Hematopoietic multipotent progenitor cell (in vitro differentiated cells): ENCODE data around the gene PTPN14. TPM values are rescaled to one million over a fixed set of nuclear protein-coding genes. Genes with fewer than 3 reads are reported as not detected.

Experiments
- DNase-seq, 3 donors: peaks; one replicate each; pipeline ENCODE4 v3.0.0-alpha.2; 2011 to 2015; ENCODE audit warnings: low read depth in 2 of 3, low spot score in 2 of 3
- total RNA-seq: library from RNA; depleted of rRNA; stranded (reverse); fragments of >200 nt; gene quantifications from one replicate; pipeline ENCODE4 v1.2.3, GENCODE V29; 2012

Gene PTPN14
- total RNA-seq, 1 donor: 4.6 TPM

- no peak for DNase-seq
Measured at GRCh38 chr1:214321705-214322453, 229.5 kb downstream of the PTPN14 start.

GRCh38 chr1:214319938-214320337, 231.5 kb downstream of the PTPN14 start:
- no peak for DNase-seq

- no peak for DNase-seq
Measured at GRCh38 chr1:214318956-214319736, 232.3 kb downstream of the PTPN14 start.

GRCh38 chr1:214318356-214318755, 233.0 kb downstream of the PTPN14 start:
- DNase-seq: no peak

GRCh38 chr1:214317734-214318133, 233.7 kb downstream of the PTPN14 start:
- DNase-seq: no peak

GRCh38 chr1:214317300-214317699, 234.1 kb downstream of the PTPN14 start:
- DNase-seq: no peak

- DNase-seq: no peak
Measured at GRCh38 chr1:214316593-214316992, 234.8 kb downstream of the PTPN14 start.

- DNase-seq: no peak
Measured at GRCh38 chr1:214314178-214314843, 237.1 kb downstream of the PTPN14 start.

- DNase-seq: no peak
Measured at GRCh38 chr1:214312530-214313051, 238.8 kb downstream of the PTPN14 start.

GRCh38 chr1:214310777-214311690, 240.4 kb downstream of the PTPN14 start:
- peak in 1 of 3 donors; percentile 18 for DNase-seq

- peak in 1 of 3 donors; percentile 19 for DNase-seq
Measured at GRCh38 chr1:214310010-214310409, 241.4 kb downstream of the PTPN14 start.

GRCh38 chr1:214306269-214306668, 245.1 kb downstream of the PTPN14 start:
- DNase-seq: no peak

- no peak for DNase-seq
Measured at GRCh38 chr1:214305164-214305751, 246.1 kb downstream of the PTPN14 start.

- no peak for DNase-seq
Measured at GRCh38 chr1:214303141-214303930, 248.1 kb downstream of the PTPN14 start.

- no peak for DNase-seq
Measured at GRCh38 chr1:214301526-214301925, 249.9 kb downstream of the PTPN14 start.

- no peak for DNase-seq
Measured at GRCh38 chr1:214300149-214300780, 251.1 kb downstream of the PTPN14 start.
